ENCODE results near the gene CDH22.

Gene CDH22

GRCh38 chr20:46133886-46134654 is 174.2 kb downstream of the CDH22 start:
- DNase-seq: no peak

- DNase-seq: peak; percentile 82
Measured at GRCh38 chr20:46132705-46133120, 175.6 kb downstream of the CDH22 start.

- DNase-seq: no peak
Measured at GRCh38 chr20:46131396-46131795, 176.9 kb downstream of the CDH22 start.

- DNase-seq: no peak
Measured at GRCh38 chr20:46130534-46130933, 177.8 kb downstream of the CDH22 start.

GRCh38 chr20:46129955-46130481 is 178.3 kb downstream of the CDH22 start:
- DNase-seq: no peak

GRCh38 chr20:46128310-46129151 is 179.8 kb downstream of the CDH22 start:
- peak; percentile 40 for DNase-seq

GRCh38 chr20:46127396-46128010 is 180.8 kb downstream of the CDH22 start:
- no peak for DNase-seq

GRCh38 chr20:46126440-46127056 is 181.8 kb downstream of the CDH22 start:
- DNase-seq: no peak
